OCI-LY1 (cell line): ENCODE results near the gene GRIN3B.

Experiments
- CTCF ChIP-seq: fragments of 200-600 bp; sonication (generic), shearing (Covaris generic); IDR thresholded peaks from 2 replicates; pipeline ENCODE4 v1.5.1; 2017; ENCODE audit warnings: mild to moderate bottlenecking, antibody characterized with exemption, low read length, moderate library complexity, mixed read lengths
- EZH2 ChIP-seq: fragments of 200-600 bp; sonication (generic), shearing (Covaris generic); IDR thresholded peaks from 2 replicates; pipeline ENCODE4 v1.8.0; 2017; ENCODE audit warnings: borderline replicate concordance, mixed run types, mild to moderate bottlenecking, antibody characterized with exemption, low read length, moderate library complexity, mixed read lengths

- TF ChIP-seq CTCF (no peak), EZH2 (no peak)
These were observed 17.7 kb downstream of the GRIN3B start for GRCh38 chr19:1017906-1018305.
